IMR-90 (cell line): Measurements from ENCODE around the gene ISOC1. TPM values are rescaled to one million over a fixed set of nuclear protein-coding genes. Genes with fewer than 3 reads are reported as not detected.

Experiments
- ATAC-seq: fragments of 200-7000 bp; cut with Tn5 transposase; 2 replicates; pipeline ENCODE4 v1.9.1; 2020; ENCODE audit warnings: low read depth, mild to moderate bottlenecking, moderate library complexity
- BruUV-seq: library from RNA; stranded (reverse); fragments of 400-500 nt; replicated peaks from 2 replicates; lab custom pipeline; 2021; lab: Mats Ljungman, UMichigan
- CTCF ChIA-PET: fragments of 300-600 bp; formaldehyde crosslinking; extraction: SDS; loops from one replicate; lab custom pipeline; 2021; ENCODE audit warnings: antibody characterized with exemption; lab: Yijun Ruan, JAX
- POLR2A ChIA-PET: fragments of 300-600 bp; sonication (Branson Sonifier 250); formaldehyde crosslinking; loops from one replicate; lab custom pipeline; 2022; ENCODE audit warnings: antibody characterized with exemption; ENCODE audit not compliant: unreplicated experiment; lab: Charles Lee
- DNase-seq: peaks from one replicate; pipeline ENCODE4 v3.0.0; 2013
- H2AFZ ChIP-seq: replicated peaks from 2 replicates; pipeline ENCODE3; 2013; ENCODE audit warnings: low read length, mild to moderate bottlenecking; ENCODE audit not compliant: poor library complexity
- H2AK5ac ChIP-seq: 2 replicates; pipeline ENCODE4 v1.6.1; 2013; ENCODE audit warnings: low read depth, low read length, inconsistent platforms
- H2AK9ac ChIP-seq: replicated peaks from 2 replicates; pipeline ENCODE3; 2013; ENCODE audit warnings: mild to moderate bottlenecking, low read depth, low read length, moderate library complexity; ENCODE audit not compliant: poor library complexity
- H2BK120ac ChIP-seq: 2 replicates; pipeline ENCODE4 v1.6.1; 2013; ENCODE audit warnings: low read depth, low read length, inconsistent platforms
- H2BK15ac ChIP-seq: 3 replicates; pipeline ENCODE4 v1.6.1; 2013; ENCODE audit warnings: low read depth, low read length, inconsistent platforms
- H2BK20ac ChIP-seq: 2 replicates; pipeline ENCODE4 v1.6.1; 2013; ENCODE audit warnings: low read depth, mild to moderate bottlenecking, inconsistent platforms, low read length, moderate library complexity
- H2BK5ac ChIP-seq: 2 replicates; pipeline ENCODE4 v1.6.1; 2013; ENCODE audit warnings: mild to moderate bottlenecking, low read depth, low read length, inconsistent platforms; ENCODE audit not compliant: poor library complexity, severe bottlenecking
- H3K14ac ChIP-seq: replicated peaks from 2 replicates; pipeline ENCODE4 v1.6.1; 2013; ENCODE audit warnings: low read depth, low read length, inconsistent platforms
- H3K18ac ChIP-seq: 2 replicates; pipeline ENCODE4 v1.6.1; 2013; ENCODE audit warnings: low read depth, low read length, control low read depth
- H3K23ac ChIP-seq: 2 replicates; pipeline ENCODE4 v1.6.1; 2013; ENCODE audit warnings: low read depth, low read length, inconsistent platforms
- H3K27ac ChIP-seq: 2 replicates; pipeline ENCODE4 v1.5.1; 2013; ENCODE audit warnings: mild to moderate bottlenecking, control low read depth, low read length; ENCODE audit not compliant: insufficient read depth
- H3K27me3 ChIP-seq: 2 replicates; pipeline ENCODE4 v1.6.1; 2013; ENCODE audit warnings: low read length; ENCODE audit not compliant: control insufficient read depth, insufficient read depth
- H3K36me3 ChIP-seq: 2 replicates; pipeline ENCODE4 v1.6.1; 2013; ENCODE audit warnings: low read length, mixed read lengths; ENCODE audit not compliant: control insufficient read depth, insufficient read depth
- H3K4ac ChIP-seq: 2 replicates; pipeline ENCODE4 v1.6.1; 2013; ENCODE audit warnings: low read depth, low read length, inconsistent platforms
- H3K4me1 ChIP-seq: 2 replicates; pipeline ENCODE4 v1.6.1; 2013; ENCODE audit warnings: low read length, mixed read lengths; ENCODE audit not compliant: control insufficient read depth, insufficient read depth
- H3K4me2 ChIP-seq: 2 replicates; pipeline ENCODE4 v1.6.1; 2013; ENCODE audit warnings: low read depth, mild to moderate bottlenecking, control low read depth, low read length, moderate library complexity
- H3K4me3 ChIP-seq: 2 replicates; pipeline ENCODE4 v1.5.1; 2013; ENCODE audit warnings: low read depth, mild to moderate bottlenecking, control low read depth, low read length, moderate library complexity; ENCODE audit not compliant: insufficient read depth
- H3K56ac ChIP-seq: 2 replicates; pipeline ENCODE4 v1.6.1; 2013; ENCODE audit warnings: low read length, inconsistent platforms; ENCODE audit not compliant: insufficient read depth; ENCODE audit errors: extremely low read depth
- H3K79me1 ChIP-seq, 2 experiments: 2 replicates each; pipeline ENCODE4 v1.6.1; 2013; ENCODE audit warnings: low read length in 2 of 2, inconsistent platforms in 1 of 2, low read depth in 1 of 2
- H3K9ac ChIP-seq: 2 replicates; pipeline ENCODE4 v1.6.1; 2013; ENCODE audit warnings: low read depth, low read length, control low read depth
- H3K9me1 ChIP-seq: 2 replicates; pipeline ENCODE4 v1.6.1; 2013; ENCODE audit warnings: low read length, inconsistent platforms; ENCODE audit not compliant: insufficient read depth
- H3K9me3 ChIP-seq: 2 replicates; pipeline ENCODE4 v1.6.1; 2013; ENCODE audit warnings: low read length; ENCODE audit not compliant: control insufficient read depth, insufficient read depth
- H4K20me1 ChIP-seq: 2 replicates; pipeline ENCODE4 v1.6.1; 2013; ENCODE audit warnings: low read length, inconsistent platforms; ENCODE audit not compliant: insufficient read depth
- H4K5ac ChIP-seq: 2 replicates; pipeline ENCODE4 v1.6.1; 2013; ENCODE audit warnings: mild to moderate bottlenecking, low read depth, low read length, control low read depth
- H4K8ac ChIP-seq, 2 experiments: 2 replicates each; pipeline ENCODE4 v1.6.1; 2013; ENCODE audit warnings: low read depth in 2 of 2, low read length in 2 of 2, control low read depth in 1 of 2, inconsistent platforms in 1 of 2
- H4K91ac ChIP-seq: 2 replicates; pipeline ENCODE4 v1.6.1; 2013; ENCODE audit warnings: low read depth, low read length, inconsistent platforms; ENCODE audit not compliant: insufficient read depth
- FOS ChIP-seq: fragments of 150-350 bp; IDR thresholded peaks from 2 replicates; pipeline ENCODE4 v1.6.1; 2016; ENCODE audit warnings: low read depth, low read length
- SMC3 ChIP-seq: fragments of 150-350 bp; IDR thresholded peaks from 2 replicates; pipeline ENCODE4 v1.6.1; 2016; ENCODE audit warnings: low read depth, mild to moderate bottlenecking, antibody characterized with exemption, low read length, moderate library complexity
- WGBS, 2 experiments: methylation state at CpG; one replicate each; pipeline versions ENCODE4 v1.1.5 to v1.1.7; 2013; ENCODE audit warnings: missing lambda C conversion rate in 2 of 2; ENCODE audit not compliant: insufficient read length in 1 of 2; ENCODE audit errors: extremely low coverage in 2 of 2; 5-methylcytosine and 5-hydroxymethylcytosine counted together
- dilution Hi-C: fragments of 300-500 bp; cut with HindIII; formaldehyde crosslinking; loops from one replicate; pipeline ENCODE4 v1.14.3; 2018; ENCODE audit warnings: low sequenced_read_pairs; ENCODE audit not compliant: unreplicated experiment
- in situ Hi-C: fragments of 300-500 bp; cut with MboI; formaldehyde crosslinking; loops from 3 replicates; pipeline ENCODE4 v1.14.3; 2019; ENCODE audit warnings: low sequenced_read_pairs, inconsistent platforms, mixed read lengths
- intact Hi-C: fragments of 100-400 bp; cut with micrococcal nuclease; formaldehyde crosslinking; loops from 2 replicates; pipeline ENCODE4 v1.10.0; 2022
- polyA plus RNA-seq, 3 experiments: library from polyadenylated mRNA; depleted of rRNA; stranded (reverse); fragments of >200 nt; gene quantifications; 2 replicates each; pipeline ENCODE4 v1.2.3, GENCODE V29; 2012; ENCODE audit warnings: low replicate concordance in 1 of 3
- total RNA-seq: library from RNA; depleted of rRNA; stranded (reverse); fragments of >200 nt; gene quantifications from 2 replicates; pipeline ENCODE4 v1.2.3, GENCODE V29; 2012

Gene ISOC1
- total and polyA plus RNA-seq, 2 of the 4 experiments (the other 2 are of a cell fraction) = 10.8 to 11.6 TPM

DNA sequence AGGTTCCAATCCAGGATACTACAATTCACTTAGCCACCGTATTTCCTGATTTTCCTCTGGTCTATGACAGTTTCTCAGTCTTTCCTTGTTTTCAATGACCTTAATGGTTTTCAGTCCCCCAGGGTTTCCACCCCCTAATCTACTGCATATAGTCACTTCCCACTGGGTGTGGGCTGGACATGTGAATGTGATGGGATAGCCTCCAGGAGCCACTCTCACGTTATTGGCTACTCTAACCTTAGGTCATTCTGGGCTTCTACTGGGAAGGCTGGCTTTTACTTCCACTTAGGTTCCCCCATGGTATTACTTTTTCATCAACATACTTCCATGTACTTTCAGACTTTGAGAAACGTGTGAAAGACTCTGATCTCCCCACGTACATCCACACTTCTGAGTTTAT, 46.5 kb downstream of the ISOC1 start:
- ATAC-seq (no peak), DNase-seq (no peak)
- H2BK120ac ChIP-seq = no peak overlapping the region
- no peak overlapping the region for H2AK9ac ChIP-seq
- H3K4me1 ChIP-seq = no peaks in the 10 kb centered on the region
- H2BK15ac ChIP-seq = no peak overlapping the region
- no TSS peak for BruUV-seq
- H2AK5ac ChIP-seq = no peak overlapping the region
- no peak overlapping the region for H3K4me2 ChIP-seq
- ChIA-PET POLR2A (no interaction called here), CTCF (no interaction called here)
- in situ Hi-C loops = no loop called here
- H3K9me3 ChIP-seq = no peaks in the 10 kb centered on the region
- H4K91ac ChIP-seq = no peak overlapping the region
- H3K79me1 ChIP-seq = no peaks in the 10 kb centered on the region
- no peak overlapping the region for H2BK5ac ChIP-seq
- no peak overlapping the region for H3K4ac ChIP-seq
- H3K18ac ChIP-seq = no peak overlapping the region
- H2BK20ac ChIP-seq = no peak overlapping the region
- no peak overlapping the region for H3K23ac ChIP-seq
- H3K27me3 ChIP-seq = no peaks in the 10 kb centered on the region
- WGBS, 2 experiments = no CpG with 5 or more reads among the region's 4 CpGs
- H3K4me3 ChIP-seq = no peak overlapping the region
- H3K56ac ChIP-seq = no peak overlapping the region
- H3K14ac ChIP-seq = no peak overlapping the region
- H3K27ac ChIP-seq = no peak overlapping the region
- no peaks in the 10 kb centered on the region for H3K9me1 ChIP-seq
- H2AFZ ChIP-seq = no peak overlapping the region
- no peak overlapping the region for H3K9ac ChIP-seq
- H4K8ac ChIP-seq = no peak overlapping the region
- H3K36me3 ChIP-seq = no peaks in the 10 kb centered on the region
- no peak overlapping the region for H4K5ac ChIP-seq
- H4K20me1 ChIP-seq = no peaks in the 10 kb centered on the region
- intact Hi-C loops = no loop called here
- dilution Hi-C loops = no loop called here
- TF ChIP-seq SMC3 = no peak
- TF ChIP-seq FOS = no peak
